HL-60 (cell line): ENCODE measurements around the gene C2orf74.

Experiments used
- CTCF ChIP-seq: IDR thresholded peaks from one replicate; pipeline ENCODE4 v1.5.1; 2011; ENCODE audit warnings: low read length, control low read depth, inconsistent platforms; ENCODE audit not compliant: insufficient read depth
- GABPA ChIP-seq: IDR thresholded peaks from 2 replicates; pipeline ENCODE4 v1.6.1; 2012; ENCODE audit warnings: low read depth
- POLR2AphosphoS5 ChIP-seq: IDR thresholded peaks from 2 replicates; pipeline ENCODE4 v1.6.1; 2012; ENCODE audit warnings: low read depth
- SPI1 ChIP-seq: IDR thresholded peaks from 2 replicates; pipeline ENCODE4 v1.6.1; 2012; ENCODE audit warnings: low read depth, mild to moderate bottlenecking, borderline replicate concordance
- TF ChIP-seq, protein P1 (sequence below): IDR thresholded peaks from 2 replicates; pipeline ENCODE4 v1.6.1; 2012; ENCODE audit warnings: low read depth; ENCODE audit not compliant: insufficient replicate concordance

GRCh38 chr2:61210332-61210981 lies 48.5 kb downstream of the C2orf74 start:
- TF ChIP-seq CTCF (no peak), POLR2AphosphoS5 (no peak), GABPA (no peak), SPI1 (no peak)
- TF ChIP-seq, protein P1, sequence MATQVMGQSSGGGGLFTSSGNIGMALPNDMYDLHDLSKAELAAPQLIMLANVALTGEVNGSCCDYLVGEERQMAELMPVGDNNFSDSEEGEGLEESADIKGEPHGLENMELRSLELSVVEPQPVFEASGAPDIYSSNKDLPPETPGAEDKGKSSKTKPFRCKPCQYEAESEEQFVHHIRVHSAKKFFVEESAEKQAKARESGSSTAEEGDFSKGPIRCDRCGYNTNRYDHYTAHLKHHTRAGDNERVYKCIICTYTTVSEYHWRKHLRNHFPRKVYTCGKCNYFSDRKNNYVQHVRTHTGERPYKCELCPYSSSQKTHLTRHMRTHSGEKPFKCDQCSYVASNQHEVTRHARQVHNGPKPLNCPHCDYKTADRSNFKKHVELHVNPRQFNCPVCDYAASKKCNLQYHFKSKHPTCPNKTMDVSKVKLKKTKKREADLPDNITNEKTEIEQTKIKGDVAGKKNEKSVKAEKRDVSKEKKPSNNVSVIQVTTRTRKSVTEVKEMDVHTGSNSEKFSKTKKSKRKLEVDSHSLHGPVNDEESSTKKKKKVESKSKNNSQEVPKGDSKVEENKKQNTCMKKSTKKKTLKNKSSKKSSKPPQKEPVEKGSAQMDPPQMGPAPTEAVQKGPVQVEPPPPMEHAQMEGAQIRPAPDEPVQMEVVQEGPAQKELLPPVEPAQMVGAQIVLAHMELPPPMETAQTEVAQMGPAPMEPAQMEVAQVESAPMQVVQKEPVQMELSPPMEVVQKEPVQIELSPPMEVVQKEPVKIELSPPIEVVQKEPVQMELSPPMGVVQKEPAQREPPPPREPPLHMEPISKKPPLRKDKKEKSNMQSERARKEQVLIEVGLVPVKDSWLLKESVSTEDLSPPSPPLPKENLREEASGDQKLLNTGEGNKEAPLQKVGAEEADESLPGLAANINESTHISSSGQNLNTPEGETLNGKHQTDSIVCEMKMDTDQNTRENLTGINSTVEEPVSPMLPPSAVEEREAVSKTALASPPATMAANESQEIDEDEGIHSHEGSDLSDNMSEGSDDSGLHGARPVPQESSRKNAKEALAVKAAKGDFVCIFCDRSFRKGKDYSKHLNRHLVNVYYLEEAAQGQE: no peak
